WTC11 (cell line): ENCODE results near the gene ATP6V0E1.

ENCODE experiments used
- CBFB ChIP-seq: sonication (generic); formaldehyde crosslinking; IDR thresholded peaks from 2 replicates; pipeline ENCODE4 v1.8.1; 2022; ENCODE audit warnings: mild to moderate bottlenecking, low read depth, missing genetic modification reagents
- CREB1 ChIP-seq: sonication (generic); formaldehyde crosslinking; IDR thresholded peaks from 2 replicates; pipeline ENCODE4 v1.8.0; 2023; ENCODE audit warnings: mild to moderate bottlenecking, missing genetic modification reagents
- E2F1 ChIP-seq: sonication (generic); formaldehyde crosslinking; IDR thresholded peaks from 2 replicates; pipeline ENCODE4 v1.8.0; 2022; ENCODE audit warnings: mild to moderate bottlenecking, missing genetic modification reagents
- ELF4 ChIP-seq: sonication (generic); formaldehyde crosslinking; IDR thresholded peaks from 2 replicates; pipeline ENCODE4 v1.8.1; 2022; ENCODE audit warnings: low read depth, mild to moderate bottlenecking, moderate library complexity, missing genetic modification reagents
- ETV6 ChIP-seq: sonication (generic); formaldehyde crosslinking; IDR thresholded peaks from 2 replicates; pipeline ENCODE4 v1.8.1; 2022; ENCODE audit warnings: mild to moderate bottlenecking, missing genetic modification reagents
- FOXP1 ChIP-seq: sonication (generic); formaldehyde crosslinking; IDR thresholded peaks from 2 replicates; pipeline ENCODE4 v1.8.0; 2022; ENCODE audit warnings: missing genetic modification reagents, mild to moderate bottlenecking, moderate library complexity, borderline replicate concordance
- MYBL2 ChIP-seq: sonication (generic); formaldehyde crosslinking; IDR thresholded peaks from 2 replicates; pipeline ENCODE4 v1.8.1; 2023; ENCODE audit warnings: mild to moderate bottlenecking, moderate library complexity, missing genetic modification reagents
- RELA ChIP-seq: sonication (generic); formaldehyde crosslinking; IDR thresholded peaks from 2 replicates; pipeline ENCODE4 v1.8.1; 2022; ENCODE audit warnings: missing genetic modification reagents, mild to moderate bottlenecking, borderline replicate concordance
- TEAD4 ChIP-seq: sonication (generic); formaldehyde crosslinking; IDR thresholded peaks from 2 replicates; pipeline ENCODE4 v1.8.0; 2022; ENCODE audit warnings: mild to moderate bottlenecking, missing genetic modification reagents
- TF ChIP-seq, protein P1 (sequence below): fragments of 200-600 bp; IDR thresholded peaks from 2 replicates; pipeline ENCODE4 v1.8.0; 2022; ENCODE audit warnings: antibody characterized with exemption
- TF ChIP-seq, protein P2 (sequence below): sonication (generic); formaldehyde crosslinking; IDR thresholded peaks from 2 replicates; pipeline ENCODE4 v1.8.1; 2022; ENCODE audit warnings: mild to moderate bottlenecking, missing genetic modification reagents, moderate library complexity, borderline replicate concordance

GRCh38 chr5:172942556-172942955 is 41.0 kb upstream of the ATP6V0E1 start:
- TF ChIP-seq, protein P1, sequence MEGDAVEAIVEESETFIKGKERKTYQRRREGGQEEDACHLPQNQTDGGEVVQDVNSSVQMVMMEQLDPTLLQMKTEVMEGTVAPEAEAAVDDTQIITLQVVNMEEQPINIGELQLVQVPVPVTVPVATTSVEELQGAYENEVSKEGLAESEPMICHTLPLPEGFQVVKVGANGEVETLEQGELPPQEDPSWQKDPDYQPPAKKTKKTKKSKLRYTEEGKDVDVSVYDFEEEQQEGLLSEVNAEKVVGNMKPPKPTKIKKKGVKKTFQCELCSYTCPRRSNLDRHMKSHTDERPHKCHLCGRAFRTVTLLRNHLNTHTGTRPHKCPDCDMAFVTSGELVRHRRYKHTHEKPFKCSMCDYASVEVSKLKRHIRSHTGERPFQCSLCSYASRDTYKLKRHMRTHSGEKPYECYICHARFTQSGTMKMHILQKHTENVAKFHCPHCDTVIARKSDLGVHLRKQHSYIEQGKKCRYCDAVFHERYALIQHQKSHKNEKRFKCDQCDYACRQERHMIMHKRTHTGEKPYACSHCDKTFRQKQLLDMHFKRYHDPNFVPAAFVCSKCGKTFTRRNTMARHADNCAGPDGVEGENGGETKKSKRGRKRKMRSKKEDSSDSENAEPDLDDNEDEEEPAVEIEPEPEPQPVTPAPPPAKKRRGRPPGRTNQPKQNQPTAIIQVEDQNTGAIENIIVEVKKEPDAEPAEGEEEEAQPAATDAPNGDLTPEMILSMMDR, result no peak
- TF ChIP-seq ETV6 (CRISPR knock-in tag) (no peak), E2F1 (CRISPR knock-in tag) (no peak), RELA (CRISPR knock-in tag) (no peak), TEAD4 (CRISPR knock-in tag) (no peak), CREB1 (CRISPR knock-in tag) (no peak), FOXP1 (CRISPR knock-in tag) (no peak), MYBL2 (CRISPR knock-in tag) (no peak), CBFB (no peak), ELF4 (no peak)
- TF ChIP-seq, protein P2, sequence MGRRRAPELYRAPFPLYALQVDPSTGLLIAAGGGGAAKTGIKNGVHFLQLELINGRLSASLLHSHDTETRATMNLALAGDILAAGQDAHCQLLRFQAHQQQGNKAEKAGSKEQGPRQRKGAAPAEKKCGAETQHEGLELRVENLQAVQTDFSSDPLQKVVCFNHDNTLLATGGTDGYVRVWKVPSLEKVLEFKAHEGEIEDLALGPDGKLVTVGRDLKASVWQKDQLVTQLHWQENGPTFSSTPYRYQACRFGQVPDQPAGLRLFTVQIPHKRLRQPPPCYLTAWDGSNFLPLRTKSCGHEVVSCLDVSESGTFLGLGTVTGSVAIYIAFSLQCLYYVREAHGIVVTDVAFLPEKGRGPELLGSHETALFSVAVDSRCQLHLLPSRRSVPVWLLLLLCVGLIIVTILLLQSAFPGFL, result no peak
